ENCODE measurements around the gene RPS6KA5. TPM values are rescaled to one million over a fixed set of nuclear protein-coding genes. Genes with fewer than 3 reads are reported as not detected.

Gene RPS6KA5
- total RNA-seq, 1 experiment from 2014 or later: 3.8 TPM

DNA sequence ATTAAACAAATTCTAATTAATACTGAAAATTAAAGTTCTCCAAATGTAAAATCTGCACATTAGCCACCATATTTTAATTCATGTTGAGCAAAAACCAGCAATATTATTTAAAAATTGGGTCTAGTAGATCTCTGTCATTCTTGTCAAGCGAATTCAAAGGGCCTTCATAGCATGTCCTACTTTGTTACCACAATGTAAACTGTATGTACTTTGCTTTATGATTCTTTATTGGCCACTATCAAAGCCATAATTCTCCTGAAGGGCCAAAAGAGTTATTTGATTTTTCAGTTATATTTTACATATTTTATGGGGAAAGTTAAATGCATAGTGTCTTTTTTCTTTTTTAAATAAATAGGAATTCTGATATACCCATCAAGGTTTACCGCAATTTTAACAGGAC lies 117.9 kb downstream of the RPS6KA5 start:
- H3K18ac ChIP-seq (ENCODE audit: insufficient read length, low read depth, low read length): no peak overlapping the region
- H3K4me3 Mint-ChIP-seq: no peak overlapping the region
- no peaks in the 10 kb centered on the region; the same call in 1 of the 2 replicates for H3K27me3 Mint-ChIP-seq (ENCODE audit: low read depth)
- no peaks in the 10 kb centered on the region for H3K4me1 ChIP-seq (ENCODE audit: insufficient read depth, low read length)
- no peaks in the 10 kb centered on the region for H3K27me3 ChIP-seq (ENCODE audit: insufficient read depth, low read length)
- peaks cover 24 to 33% (median 32%) of the 10 kb centered on the region in 3 experiments for H3K36me3 Mint-ChIP-seq (ENCODE audit: insufficient read depth in 1 of 3, low read depth in 3 of 3)
- no peak overlapping the region for H3K56ac ChIP-seq (ENCODE audit: insufficient read length, low read depth, low read length)
- H3K27ac ChIP-seq (ENCODE audit: insufficient read length, low read depth, low read length): no peak overlapping the region
- no peak overlapping the region for H2AK5ac ChIP-seq (ENCODE audit: insufficient read length, low read length)
- H4K91ac ChIP-seq (ENCODE audit: insufficient read length, low read depth, low read length): no peak overlapping the region
- H3T11ph ChIP-seq (ENCODE audit: low read length): no peak overlapping the region
- H3K79me1 ChIP-seq (ENCODE audit: insufficient read depth, low read depth, low read length, poor library complexity, severe bottlenecking): no peaks in the 10 kb centered on the region
- H3K9me3 Mint-ChIP-seq: peaks cover 30% of the 10 kb centered on the region in 2 experiments
- H3K23me2 ChIP-seq (ENCODE audit: insufficient read length, low read depth, low read length, poor library complexity, severe bottlenecking): no peaks in the 10 kb centered on the region
- no peak overlapping the region for H3K4ac ChIP-seq (ENCODE audit: low read depth, low read length)
- TF ChIP-seq, protein P1, sequence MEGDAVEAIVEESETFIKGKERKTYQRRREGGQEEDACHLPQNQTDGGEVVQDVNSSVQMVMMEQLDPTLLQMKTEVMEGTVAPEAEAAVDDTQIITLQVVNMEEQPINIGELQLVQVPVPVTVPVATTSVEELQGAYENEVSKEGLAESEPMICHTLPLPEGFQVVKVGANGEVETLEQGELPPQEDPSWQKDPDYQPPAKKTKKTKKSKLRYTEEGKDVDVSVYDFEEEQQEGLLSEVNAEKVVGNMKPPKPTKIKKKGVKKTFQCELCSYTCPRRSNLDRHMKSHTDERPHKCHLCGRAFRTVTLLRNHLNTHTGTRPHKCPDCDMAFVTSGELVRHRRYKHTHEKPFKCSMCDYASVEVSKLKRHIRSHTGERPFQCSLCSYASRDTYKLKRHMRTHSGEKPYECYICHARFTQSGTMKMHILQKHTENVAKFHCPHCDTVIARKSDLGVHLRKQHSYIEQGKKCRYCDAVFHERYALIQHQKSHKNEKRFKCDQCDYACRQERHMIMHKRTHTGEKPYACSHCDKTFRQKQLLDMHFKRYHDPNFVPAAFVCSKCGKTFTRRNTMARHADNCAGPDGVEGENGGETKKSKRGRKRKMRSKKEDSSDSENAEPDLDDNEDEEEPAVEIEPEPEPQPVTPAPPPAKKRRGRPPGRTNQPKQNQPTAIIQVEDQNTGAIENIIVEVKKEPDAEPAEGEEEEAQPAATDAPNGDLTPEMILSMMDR (conservative IDR thresholded peaks at IDR 0.05): no peak
- no peak for DNase-seq
- H2BK120ac ChIP-seq (ENCODE audit: low read depth, low read length, poor library complexity, severe bottlenecking): no peak overlapping the region
- no peak overlapping the region for H3K27ac Mint-ChIP-seq
- no peak overlapping the region for H3K14ac ChIP-seq (ENCODE audit: insufficient read depth, low read length)
- no CpG with 5 or more reads among the region's 2 CpGs for WGBS (ENCODE audit: extremely low coverage, insufficient read length, low lambda C conversion rate)
- no peak overlapping the region for H2BK12ac ChIP-seq (ENCODE audit: insufficient read length, low read depth, low read length)
- H2BK5ac ChIP-seq (ENCODE audit: insufficient read length, low read length): no peak overlapping the region
- H4K5ac ChIP-seq (ENCODE audit: insufficient read length, low read depth, low read length): no peak overlapping the region
- H3K23ac ChIP-seq (ENCODE audit: insufficient read length, low read depth, low read length): no peak overlapping the region
- no peak overlapping the region for H2BK20ac ChIP-seq (ENCODE audit: low read depth, low read length, poor library complexity, severe bottlenecking)
- no peaks in the 10 kb centered on the region for H3K79me2 ChIP-seq (ENCODE audit: insufficient read depth, low read length)
- H3K9me3 ChIP-seq (ENCODE audit: control insufficient read depth, low read depth, low read length): peaks cover 10% of the 10 kb centered on the region
- no peaks in the 10 kb centered on the region for H4K20me1 ChIP-seq (ENCODE audit: control insufficient read depth, insufficient read depth, insufficient read length)
- H2BK15ac ChIP-seq (ENCODE audit: low read depth, low read length): no peak overlapping the region
- no peak overlapping the region for H3K9ac ChIP-seq (ENCODE audit: extremely low read depth, insufficient read length, low read length)
- H2AFZ ChIP-seq (ENCODE audit: low read length): no peak overlapping the region
- no peak overlapping the region for H4K8ac ChIP-seq (replicated peaks; ENCODE audit: insufficient read length, low read depth, low read length)
- H3K4me1 Mint-ChIP-seq: no peaks in the 10 kb centered on the region
- H3K4me2 ChIP-seq (ENCODE audit: insufficient read depth, insufficient read length, low read length): no peak overlapping the region
